Osteoblast (primary cell): Measurements from ENCODE around the gene ASCC3. TPM values are rescaled to one million over a fixed set of nuclear protein-coding genes. Genes with fewer than 3 reads are reported as not detected.
"Not testable (repeated sequence)": the region's sequence is repeated elsewhere in the genome, so short reads cannot be mapped to it uniquely, and the experiment has no call there.

Experiments
- DNase-seq: peaks from one replicate; pipeline ENCODE4 v3.0.0; 2011; ENCODE audit warnings: low spot score, mixed read lengths; ENCODE audit not compliant: insufficient read length; ENCODE audit errors: missing footprints
- H2AFZ ChIP-seq: 2 replicates; pipeline ENCODE4 v1.6.0; 2011; ENCODE audit warnings: mild to moderate bottlenecking, low read length
- H3K27ac ChIP-seq: 2 replicates; pipeline ENCODE4 v1.5.1; 2011; ENCODE audit warnings: mild to moderate bottlenecking, low read depth, low read length, moderate library complexity
- H3K27me3 ChIP-seq: 2 replicates; pipeline ENCODE4 v1.6.0; 2012; ENCODE audit warnings: mild to moderate bottlenecking, control low read depth, inconsistent platforms, low read length, moderate library complexity; ENCODE audit not compliant: insufficient read depth
- H3K36me3 ChIP-seq: 2 replicates; pipeline ENCODE4 v1.5.1; 2011; ENCODE audit warnings: mild to moderate bottlenecking, low read length, control low read depth, moderate library complexity; ENCODE audit not compliant: insufficient read depth
- H3K4me1 ChIP-seq: 2 replicates; pipeline ENCODE4 v1.5.1; 2011; ENCODE audit warnings: mild to moderate bottlenecking, low read length, control low read depth, moderate library complexity; ENCODE audit not compliant: insufficient read depth
- H3K4me2 ChIP-seq: 2 replicates; pipeline ENCODE4 v1.6.0; 2011; ENCODE audit warnings: mild to moderate bottlenecking, low read length; ENCODE audit not compliant: insufficient read depth
- H3K4me3 ChIP-seq: fragments of 200-600 bp; sonication (generic); 3 replicates; pipeline ENCODE4 v1.5.1; 2012; ENCODE audit warnings: mild to moderate bottlenecking, low read length, inconsistent platforms; ENCODE audit not compliant: insufficient read depth
- H3K79me2 ChIP-seq: 2 replicates; pipeline ENCODE4 v1.6.0; 2012; ENCODE audit warnings: mild to moderate bottlenecking, low read length, control low read depth, inconsistent platforms; ENCODE audit not compliant: insufficient read depth
- H3K9me3 ChIP-seq: 2 replicates; pipeline ENCODE4 v1.5.1; 2011; ENCODE audit warnings: low read depth, low read length, control low read depth
- H4K20me1 ChIP-seq: 2 replicates; pipeline ENCODE4 v1.6.0; 2012; ENCODE audit warnings: mild to moderate bottlenecking, low read length, control low read depth; ENCODE audit not compliant: insufficient read depth
- total RNA-seq: library from RNA; depleted of rRNA; stranded (reverse); fragments of >200 nt; gene quantifications from 2 replicates; pipeline ENCODE4 v1.2.3, GENCODE V29; 2012
- TF ChIP-seq, protein P1 (sequence below): IDR thresholded peaks from 2 replicates; pipeline ENCODE4 v1.5.1; 2011; ENCODE audit warnings: mild to moderate bottlenecking, low read depth, low read length, moderate library complexity; ENCODE audit errors: extremely low read depth

Gene ASCC3
- total RNA-seq, 1 donor, result 68.8 TPM

GRCh38 chr6:100892693-100893092 lies 11.6 kb upstream of the ASCC3 start:
- Histone ChIP-seq H3K9me3 (no peaks in the 10 kb centered on the region), H3K36me3 (no peaks in the 10 kb centered on the region), H3K27me3 (no peaks in the 10 kb centered on the region), H2AFZ (no peak overlapping the region), H3K4me3 (no peak overlapping the region), H3K79me2 (no peaks in the 10 kb centered on the region), H3K27ac (no peak overlapping the region), H3K4me2 (no peak overlapping the region), H4K20me1 (no peaks in the 10 kb centered on the region), H3K4me1 (no peaks in the 10 kb centered on the region)
- TF ChIP-seq, protein P1, sequence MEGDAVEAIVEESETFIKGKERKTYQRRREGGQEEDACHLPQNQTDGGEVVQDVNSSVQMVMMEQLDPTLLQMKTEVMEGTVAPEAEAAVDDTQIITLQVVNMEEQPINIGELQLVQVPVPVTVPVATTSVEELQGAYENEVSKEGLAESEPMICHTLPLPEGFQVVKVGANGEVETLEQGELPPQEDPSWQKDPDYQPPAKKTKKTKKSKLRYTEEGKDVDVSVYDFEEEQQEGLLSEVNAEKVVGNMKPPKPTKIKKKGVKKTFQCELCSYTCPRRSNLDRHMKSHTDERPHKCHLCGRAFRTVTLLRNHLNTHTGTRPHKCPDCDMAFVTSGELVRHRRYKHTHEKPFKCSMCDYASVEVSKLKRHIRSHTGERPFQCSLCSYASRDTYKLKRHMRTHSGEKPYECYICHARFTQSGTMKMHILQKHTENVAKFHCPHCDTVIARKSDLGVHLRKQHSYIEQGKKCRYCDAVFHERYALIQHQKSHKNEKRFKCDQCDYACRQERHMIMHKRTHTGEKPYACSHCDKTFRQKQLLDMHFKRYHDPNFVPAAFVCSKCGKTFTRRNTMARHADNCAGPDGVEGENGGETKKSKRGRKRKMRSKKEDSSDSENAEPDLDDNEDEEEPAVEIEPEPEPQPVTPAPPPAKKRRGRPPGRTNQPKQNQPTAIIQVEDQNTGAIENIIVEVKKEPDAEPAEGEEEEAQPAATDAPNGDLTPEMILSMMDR, result no peak
- DNase-seq, result no peak

- Histone ChIP-seq H3K27ac (no peak overlapping the region), H3K4me1 (no peaks in the 10 kb centered on the region), H3K9me3 (no peaks in the 10 kb centered on the region), H3K27me3 (no peaks in the 10 kb centered on the region), H3K79me2 (no peaks in the 10 kb centered on the region), H4K20me1 (no peaks in the 10 kb centered on the region), H3K36me3 (no peaks in the 10 kb centered on the region), H3K4me3 (no peak overlapping the region), H2AFZ (no peak overlapping the region), H3K4me2 (no peak overlapping the region)
- no peak for DNase-seq
- TF ChIP-seq, protein P1, result no peak
Measured at GRCh38 chr6:100892116-100892515, 11.0 kb upstream of the ASCC3 start.

- Histone ChIP-seq H4K20me1 (no peaks in the 10 kb centered on the region), H3K4me2 (no peak overlapping the region), H3K27me3 (no peaks in the 10 kb centered on the region), H3K27ac (no peak overlapping the region), H2AFZ (no peak overlapping the region), H3K79me2 (no peaks in the 10 kb centered on the region), H3K4me3 (no peak overlapping the region), H3K36me3 (no peaks in the 10 kb centered on the region), H3K4me1 (no peaks in the 10 kb centered on the region), H3K9me3 (no peaks in the 10 kb centered on the region)
- TF ChIP-seq, protein P1, result no peak
- DNase-seq, result no peak
Measured at GRCh38 chr6:100891079-100891478, 9.9 kb upstream of the ASCC3 start.

- H3K4me1 ChIP-seq, H2AFZ ChIP-seq, H3K4me2 ChIP-seq, H3K79me2 ChIP-seq, H3K36me3 ChIP-seq, H3K27ac ChIP-seq, H3K4me3 ChIP-seq, H3K27me3 ChIP-seq, H3K9me3 ChIP-seq, DNase-seq, H4K20me1 ChIP-seq: not testable (repeated sequence)
Measured at GRCh38 chr6:100890646-100891045, 9.5 kb upstream of the ASCC3 start.
